IMR-90 (cell line): ENCODE results near the gene INHA. TPM values are rescaled to one million over a fixed set of nuclear protein-coding genes. Genes with fewer than 3 reads are reported as not detected.

Experiments used
- ATAC-seq: fragments of 200-7000 bp; cut with Tn5 transposase; 2 replicates; pipeline ENCODE4 v1.9.1; 2020; ENCODE audit warnings: low read depth, mild to moderate bottlenecking, moderate library complexity
- BruUV-seq: library from RNA; stranded (reverse); fragments of 400-500 nt; replicated peaks from 2 replicates; lab custom pipeline; 2021; lab: Mats Ljungman, UMichigan
- CTCF ChIA-PET: fragments of 300-600 bp; formaldehyde crosslinking; extraction: SDS; loops from one replicate; lab custom pipeline; 2021; ENCODE audit warnings: antibody characterized with exemption; lab: Yijun Ruan, JAX
- POLR2A ChIA-PET: fragments of 300-600 bp; sonication (Branson Sonifier 250); formaldehyde crosslinking; loops from one replicate; lab custom pipeline; 2022; ENCODE audit warnings: antibody characterized with exemption; ENCODE audit not compliant: unreplicated experiment; lab: Charles Lee
- DNase-seq: peaks from one replicate; pipeline ENCODE4 v3.0.0; 2013
- H2AFZ ChIP-seq: replicated peaks from 2 replicates; pipeline ENCODE3; 2013; ENCODE audit warnings: low read length, mild to moderate bottlenecking; ENCODE audit not compliant: poor library complexity
- H2AK5ac ChIP-seq: 2 replicates; pipeline ENCODE4 v1.6.1; 2013; ENCODE audit warnings: low read depth, low read length, inconsistent platforms
- H2AK9ac ChIP-seq: replicated peaks from 2 replicates; pipeline ENCODE3; 2013; ENCODE audit warnings: mild to moderate bottlenecking, low read depth, low read length, moderate library complexity; ENCODE audit not compliant: poor library complexity
- H2BK120ac ChIP-seq: 2 replicates; pipeline ENCODE4 v1.6.1; 2013; ENCODE audit warnings: low read depth, low read length, inconsistent platforms
- H2BK15ac ChIP-seq: 3 replicates; pipeline ENCODE4 v1.6.1; 2013; ENCODE audit warnings: low read depth, low read length, inconsistent platforms
- H2BK20ac ChIP-seq: 2 replicates; pipeline ENCODE4 v1.6.1; 2013; ENCODE audit warnings: low read depth, mild to moderate bottlenecking, inconsistent platforms, low read length, moderate library complexity
- H2BK5ac ChIP-seq: 2 replicates; pipeline ENCODE4 v1.6.1; 2013; ENCODE audit warnings: mild to moderate bottlenecking, low read depth, low read length, inconsistent platforms; ENCODE audit not compliant: poor library complexity, severe bottlenecking
- H3K14ac ChIP-seq: replicated peaks from 2 replicates; pipeline ENCODE4 v1.6.1; 2013; ENCODE audit warnings: low read depth, low read length, inconsistent platforms
- H3K18ac ChIP-seq: 2 replicates; pipeline ENCODE4 v1.6.1; 2013; ENCODE audit warnings: low read depth, low read length, control low read depth
- H3K23ac ChIP-seq: 2 replicates; pipeline ENCODE4 v1.6.1; 2013; ENCODE audit warnings: low read depth, low read length, inconsistent platforms
- H3K27ac ChIP-seq: 2 replicates; pipeline ENCODE4 v1.5.1; 2013; ENCODE audit warnings: mild to moderate bottlenecking, control low read depth, low read length; ENCODE audit not compliant: insufficient read depth
- H3K27me3 ChIP-seq: 2 replicates; pipeline ENCODE4 v1.6.1; 2013; ENCODE audit warnings: low read length; ENCODE audit not compliant: control insufficient read depth, insufficient read depth
- H3K36me3 ChIP-seq: 2 replicates; pipeline ENCODE4 v1.6.1; 2013; ENCODE audit warnings: low read length, mixed read lengths; ENCODE audit not compliant: control insufficient read depth, insufficient read depth
- H3K4ac ChIP-seq: 2 replicates; pipeline ENCODE4 v1.6.1; 2013; ENCODE audit warnings: low read depth, low read length, inconsistent platforms
- H3K4me1 ChIP-seq: 2 replicates; pipeline ENCODE4 v1.6.1; 2013; ENCODE audit warnings: low read length, mixed read lengths; ENCODE audit not compliant: control insufficient read depth, insufficient read depth
- H3K4me2 ChIP-seq: 2 replicates; pipeline ENCODE4 v1.6.1; 2013; ENCODE audit warnings: low read depth, mild to moderate bottlenecking, control low read depth, low read length, moderate library complexity
- H3K4me3 ChIP-seq: 2 replicates; pipeline ENCODE4 v1.5.1; 2013; ENCODE audit warnings: low read depth, mild to moderate bottlenecking, control low read depth, low read length, moderate library complexity; ENCODE audit not compliant: insufficient read depth
- H3K56ac ChIP-seq: 2 replicates; pipeline ENCODE4 v1.6.1; 2013; ENCODE audit warnings: low read length, inconsistent platforms; ENCODE audit not compliant: insufficient read depth; ENCODE audit errors: extremely low read depth
- H3K79me1 ChIP-seq, 2 experiments: 2 replicates each; pipeline ENCODE4 v1.6.1; 2013; ENCODE audit warnings: low read length in 2 of 2, inconsistent platforms in 1 of 2, low read depth in 1 of 2
- H3K9ac ChIP-seq: 2 replicates; pipeline ENCODE4 v1.6.1; 2013; ENCODE audit warnings: low read depth, low read length, control low read depth
- H3K9me1 ChIP-seq: 2 replicates; pipeline ENCODE4 v1.6.1; 2013; ENCODE audit warnings: low read length, inconsistent platforms; ENCODE audit not compliant: insufficient read depth
- H3K9me3 ChIP-seq: 2 replicates; pipeline ENCODE4 v1.6.1; 2013; ENCODE audit warnings: low read length; ENCODE audit not compliant: control insufficient read depth, insufficient read depth
- H4K20me1 ChIP-seq: 2 replicates; pipeline ENCODE4 v1.6.1; 2013; ENCODE audit warnings: low read length, inconsistent platforms; ENCODE audit not compliant: insufficient read depth
- H4K5ac ChIP-seq: 2 replicates; pipeline ENCODE4 v1.6.1; 2013; ENCODE audit warnings: mild to moderate bottlenecking, low read depth, low read length, control low read depth
- H4K8ac ChIP-seq, 2 experiments: 2 replicates each; pipeline ENCODE4 v1.6.1; 2013; ENCODE audit warnings: low read depth in 2 of 2, low read length in 2 of 2, control low read depth in 1 of 2, inconsistent platforms in 1 of 2
- H4K91ac ChIP-seq: 2 replicates; pipeline ENCODE4 v1.6.1; 2013; ENCODE audit warnings: low read depth, low read length, inconsistent platforms; ENCODE audit not compliant: insufficient read depth
- BHLHE40 ChIP-seq: fragments of 150-350 bp; IDR thresholded peaks from 2 replicates; pipeline ENCODE4 v1.6.1; 2016; ENCODE audit warnings: mild to moderate bottlenecking, low read depth, low read length
- CEBPB ChIP-seq: IDR thresholded peaks from 2 replicates; pipeline ENCODE4 v1.6.1; 2012; ENCODE audit warnings: low read depth, low read length, improper control_type of control experiment
- CHD1 ChIP-seq: IDR thresholded peaks from 2 replicates; pipeline ENCODE4 v1.6.1; 2012; ENCODE audit warnings: low read depth, low read length, improper control_type of control experiment
- CTCF ChIP-seq: conservative IDR thresholded peaks from 2 replicates; pipeline ENCODE4 v1.5.1; 2012; ENCODE audit warnings: mild to moderate bottlenecking, low read depth, low read length, improper control_type of control experiment
- ELK1 ChIP-seq: fragments of 150-350 bp; IDR thresholded peaks from 2 replicates; pipeline ENCODE4 v1.6.1; 2016; ENCODE audit warnings: low read depth, mild to moderate bottlenecking, low read length, moderate library complexity, borderline replicate concordance
- FOS ChIP-seq: fragments of 150-350 bp; IDR thresholded peaks from 2 replicates; pipeline ENCODE4 v1.6.1; 2016; ENCODE audit warnings: low read depth, low read length
- MAFK ChIP-seq: IDR thresholded peaks from 2 replicates; pipeline ENCODE4 v1.6.1; 2012; ENCODE audit warnings: low read depth, low read length, improper control_type of control experiment
- NFE2L2 ChIP-seq: fragments of 150-350 bp; IDR thresholded peaks from 2 replicates; pipeline ENCODE4 v1.6.1; 2016; ENCODE audit warnings: low read depth, mild to moderate bottlenecking, low read length
- POLR2A ChIP-seq: IDR thresholded peaks from 2 replicates; pipeline ENCODE4 v1.6.1; 2012; ENCODE audit warnings: mild to moderate bottlenecking, low read depth, low read length
- RAD21 ChIP-seq: IDR thresholded peaks from 2 replicates; pipeline ENCODE4 v1.6.1; 2012; ENCODE audit warnings: low read length, improper control_type of control experiment
- RCOR1 ChIP-seq: IDR thresholded peaks from 2 replicates; pipeline ENCODE4 v1.6.1; 2012; ENCODE audit warnings: mild to moderate bottlenecking, low read length, improper control_type of control experiment; ENCODE audit not compliant: insufficient replicate concordance
- SMC3 ChIP-seq: fragments of 150-350 bp; IDR thresholded peaks from 2 replicates; pipeline ENCODE4 v1.6.1; 2016; ENCODE audit warnings: low read depth, mild to moderate bottlenecking, antibody characterized with exemption, low read length, moderate library complexity
- WGBS, 2 experiments: methylation state at CpG; one replicate each; pipeline versions ENCODE4 v1.1.5 to v1.1.7; 2013; ENCODE audit warnings: missing lambda C conversion rate in 2 of 2; ENCODE audit not compliant: insufficient read length in 1 of 2; ENCODE audit errors: extremely low coverage in 2 of 2; 5-methylcytosine and 5-hydroxymethylcytosine counted together
- dilution Hi-C: fragments of 300-500 bp; cut with HindIII; formaldehyde crosslinking; loops from one replicate; pipeline ENCODE4 v1.14.3; 2018; ENCODE audit warnings: low sequenced_read_pairs; ENCODE audit not compliant: unreplicated experiment
- in situ Hi-C: fragments of 300-500 bp; cut with MboI; formaldehyde crosslinking; loops from 3 replicates; pipeline ENCODE4 v1.14.3; 2019; ENCODE audit warnings: low sequenced_read_pairs, inconsistent platforms, mixed read lengths
- intact Hi-C: fragments of 100-400 bp; cut with micrococcal nuclease; formaldehyde crosslinking; loops from 2 replicates; pipeline ENCODE4 v1.10.0; 2022
- polyA plus RNA-seq, 3 experiments: library from polyadenylated mRNA; depleted of rRNA; stranded (reverse); fragments of >200 nt; gene quantifications; 2 replicates each; pipeline ENCODE4 v1.2.3, GENCODE V29; 2012; ENCODE audit warnings: low replicate concordance in 1 of 3
- total RNA-seq: library from RNA; depleted of rRNA; stranded (reverse); fragments of >200 nt; gene quantifications from 2 replicates; pipeline ENCODE4 v1.2.3, GENCODE V29; 2012

Gene INHA
- total and polyA plus RNA-seq, 2 of the 4 experiments (the other 2 are of a cell fraction), result 0.96 TPM; not detected in 1

GRCh38 chr2:219561179-219562048 lies 10.7 kb upstream of the INHA start:
- H3K4me1 ChIP-seq, result peaks cover 2% of the 10 kb centered on the region; the same call in 1 of the 2 replicates
- no peak overlapping the region for H2BK15ac ChIP-seq
- H2AK9ac ChIP-seq, result no peak overlapping the region
- H3K4me2 ChIP-seq, result no peak overlapping the region
- no peak overlapping the region for H2BK20ac ChIP-seq
- peaks cover 4% of the 10 kb centered on the region; the same call in 1 of the 2 replicates for H4K20me1 ChIP-seq
- no peaks in the 10 kb centered on the region for H3K9me3 ChIP-seq
- in situ Hi-C loops (no loop called here), intact Hi-C loops (no loop called here), dilution Hi-C loops (no loop called here)
- H3K4me3 ChIP-seq, result no peak overlapping the region
- H3K79me1 ChIP-seq, result no peaks in the 10 kb centered on the region
- H2BK120ac ChIP-seq, result no peak overlapping the region
- no peak overlapping the region for H2BK5ac ChIP-seq
- H3K27me3 ChIP-seq, result no peaks in the 10 kb centered on the region
- H3K9ac ChIP-seq, result no peak overlapping the region
- no peak overlapping the region for H4K8ac ChIP-seq
- WGBS, 2 experiments, result 60% methylated on average over 13 of the region's 24 CpGs; no CpG with 5 or more reads in 1 of the 2 experiments
- no peak overlapping the region for H2AK5ac ChIP-seq
- H3K14ac ChIP-seq, result no peak overlapping the region
- no peak overlapping the region for H4K91ac ChIP-seq
- H3K4ac ChIP-seq, result no peak overlapping the region
- BruUV-seq, result no TSS peak
- H3K56ac ChIP-seq, result no peak overlapping the region
- peaks cover 3% of the 10 kb centered on the region; the same call in 1 of the 2 replicates for H3K9me1 ChIP-seq
- no peak overlapping the region for H3K18ac ChIP-seq
- no peak overlapping the region for H4K5ac ChIP-seq
- H3K23ac ChIP-seq, result no peak overlapping the region
- no peak for TF ChIP-seq CTCF
- no peak for TF ChIP-seq POLR2A
- no peak for TF ChIP-seq RCOR1
- no peak for TF ChIP-seq NFE2L2
- TF ChIP-seq RAD21, result no peak
- no peak for TF ChIP-seq BHLHE40
- TF ChIP-seq MAFK, result no peak
- no peak for TF ChIP-seq SMC3
- no peak for TF ChIP-seq CEBPB
- TF ChIP-seq ELK1, result no peak
- TF ChIP-seq CHD1, result no peak
- TF ChIP-seq FOS, result no peak
- DNase-seq (no peak), ATAC-seq (peak; percentile 25)
- H2AFZ ChIP-seq, result no peak overlapping the region
- H3K36me3 ChIP-seq, result peaks cover 13% of the 10 kb centered on the region
- CTCF ChIA-PET, result interaction anchor here (0.7 to 2.0 kb wide), 3 partner anchors 13 to 1434 kb away, joined by 4 to 10 read pairs (median 7); partner anchors contain the start of gene STK11IP
- POLR2A ChIA-PET, result interaction anchor here (0.6 kb wide), 1 partner anchor 1955 kb away, joined by 3 read pairs; no protein-coding TSS in a partner anchor
- H3K27ac ChIP-seq, result no peak overlapping the region
